ENCODE data around the gene TUT4.
"Not testable (repeated sequence)": the region's sequence is repeated elsewhere in the genome, so short reads cannot be mapped to it uniquely, and the experiment has no call there.

Gene TUT4

DNA sequence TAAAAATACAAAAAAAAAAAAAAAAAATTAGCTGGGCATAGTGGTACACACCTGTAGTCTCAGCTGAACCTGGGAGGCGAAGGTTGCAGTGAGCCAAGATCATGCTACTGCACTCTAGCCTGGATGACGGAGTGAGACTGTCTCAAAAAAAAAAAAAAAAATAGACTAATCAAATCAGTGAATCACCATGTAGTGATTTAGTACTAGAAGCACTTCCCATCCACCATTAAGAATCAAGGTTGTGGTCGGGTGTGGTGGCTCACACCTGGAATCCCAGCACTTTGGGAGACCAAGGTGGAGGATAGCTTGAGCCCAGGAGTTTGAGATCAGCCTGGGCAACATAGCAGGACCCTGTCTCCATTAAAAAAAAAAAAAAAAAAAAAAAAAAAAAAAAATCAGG lies 25.2 kb upstream of the TUT4 start:
- DNase-seq (ENCODE audit: extremely low spot score, insufficient read length, low read depth); FAIRE-seq: not testable (repeated sequence)

DNA sequence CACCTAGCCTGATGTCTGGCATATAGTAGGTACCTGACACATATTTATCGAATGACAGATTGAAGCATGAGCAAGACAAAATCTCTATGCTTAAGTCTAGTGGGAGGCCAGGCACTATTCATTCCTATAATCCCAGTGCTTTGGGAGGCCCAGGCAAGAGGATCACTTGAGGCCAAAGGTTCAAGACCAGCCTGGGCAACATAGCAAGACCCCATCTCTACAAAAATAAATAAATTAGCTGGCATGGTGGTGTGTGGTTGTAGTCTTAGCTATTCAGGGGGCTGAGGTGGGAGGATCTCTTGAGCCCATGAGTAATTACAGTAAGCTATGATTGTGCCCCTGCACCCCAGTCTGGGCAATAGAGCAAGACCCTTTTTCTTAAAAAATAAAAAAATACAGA lies 23.2 kb upstream of the TUT4 start:
- no peak for DNase-seq (ENCODE audit: extremely low spot score, insufficient read length, low read depth)
- FAIRE-seq, result no peak

- DNase-seq (ENCODE audit: extremely low spot score, insufficient read length, low read depth) (no peak), FAIRE-seq (no peak)
Measured at GRCh38 chr1:52574594-52574993, 21.7 kb upstream of the TUT4 start.

- no peak for FAIRE-seq
- no peak for DNase-seq (ENCODE audit: extremely low spot score, insufficient read length, low read depth)
Measured at GRCh38 chr1:52572387-52572786, 19.5 kb upstream of the TUT4 start.

DNA sequence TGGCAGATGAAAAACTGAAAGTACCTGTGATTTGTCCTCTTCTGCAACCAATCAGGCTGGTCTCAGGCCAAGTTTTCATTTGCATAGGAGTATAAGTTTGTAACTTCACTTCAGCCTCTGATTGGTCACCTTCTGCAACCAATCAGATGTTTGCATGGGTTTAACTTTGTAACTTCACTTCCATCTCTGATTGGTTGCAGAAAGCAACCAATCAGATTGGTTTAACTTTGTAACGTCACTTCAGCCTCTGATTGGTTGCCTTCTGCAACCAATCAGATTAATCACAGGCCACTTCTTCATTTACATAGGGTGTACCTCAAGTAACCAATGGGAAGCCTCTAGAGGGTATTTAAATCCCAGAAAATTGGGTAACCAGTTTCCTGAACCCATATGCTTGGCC lies 18.9 kb upstream of the TUT4 start:
- no peak for FAIRE-seq

DNA sequence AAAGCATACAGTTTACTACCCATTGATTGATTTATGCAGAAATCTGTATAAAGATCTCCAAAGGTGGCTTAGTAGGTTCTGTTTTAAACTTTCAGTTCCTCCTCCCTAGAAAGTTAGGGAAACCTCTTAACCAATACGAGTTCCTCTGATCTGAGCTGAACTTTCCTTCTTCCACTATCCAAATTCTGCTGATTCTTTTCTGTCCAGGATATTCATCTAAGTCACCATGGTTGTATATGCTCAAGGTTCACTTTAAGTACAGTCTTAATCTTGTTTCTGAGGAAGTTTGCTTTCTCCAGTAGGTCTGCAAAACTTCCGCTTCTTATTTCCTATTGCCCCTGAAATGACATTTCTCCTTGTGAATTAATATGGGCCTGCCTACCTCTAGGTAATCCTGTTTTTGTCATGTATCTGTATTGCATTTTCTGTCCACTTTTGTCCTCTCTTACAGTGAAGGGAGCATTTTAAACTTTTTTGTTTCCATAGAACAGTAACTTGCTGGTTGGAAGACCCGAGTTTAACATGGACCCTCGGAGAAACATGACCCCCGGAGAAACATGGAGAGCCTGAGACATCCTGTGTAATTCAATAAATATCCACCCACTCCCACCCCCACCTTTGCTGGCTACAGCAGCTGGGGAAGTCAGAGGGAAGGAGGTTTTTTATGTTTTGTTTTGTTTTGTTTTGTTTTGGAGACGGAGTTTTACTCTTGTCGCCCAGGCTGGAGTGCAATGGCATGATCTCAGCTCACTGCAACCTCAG lies 16.7 kb upstream of the TUT4 start:
- DNase-seq (ENCODE audit: extremely low spot score, insufficient read length, low read depth), result no peak
- no peak for FAIRE-seq

More for the DNA sequence above, 18.9 kb upstream of the TUT4 start:
- DNase-seq (ENCODE audit: extremely low spot score, insufficient read length, low read depth), result no peak

GRCh38 chr1:52567943-52568342 lies 15.1 kb upstream of the TUT4 start:
- FAIRE-seq (no peak), DNase-seq (ENCODE audit: extremely low spot score, insufficient read length, low read depth) (no peak)

- DNase-seq (ENCODE audit: extremely low spot score, insufficient read length, low read depth) (no peak), FAIRE-seq (no peak)
Measured at GRCh38 chr1:52562766-52563165, 9.9 kb upstream of the TUT4 start.

DNA sequence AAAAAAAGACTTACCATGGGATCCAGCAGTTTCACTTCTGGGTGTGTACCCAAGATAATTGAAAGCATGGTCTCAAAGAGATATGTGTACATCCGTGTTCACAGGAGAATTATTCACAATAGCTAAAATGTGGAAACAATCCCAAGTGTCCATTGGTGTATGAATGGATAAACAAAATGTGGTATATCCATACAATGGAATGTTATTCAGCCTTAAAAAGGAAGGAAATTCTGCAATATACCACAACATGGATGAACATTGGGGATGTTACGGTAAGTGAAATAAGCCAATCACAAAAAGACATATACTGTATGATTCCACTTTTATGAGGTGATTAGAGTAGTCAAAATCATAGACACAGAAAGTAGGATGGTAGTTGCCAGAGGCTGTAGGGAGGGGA lies 7.0 kb upstream of the TUT4 start:
- no peak for FAIRE-seq
- no peak for DNase-seq (ENCODE audit: extremely low spot score, insufficient read length, low read depth)

GRCh38 chr1:52558941-52559340 lies 6.0 kb upstream of the TUT4 start:
- DNase-seq (ENCODE audit: extremely low spot score, insufficient read length, low read depth) (no peak), FAIRE-seq (no peak)

- DNase-seq (ENCODE audit: extremely low spot score, insufficient read length, low read depth) (no peak), FAIRE-seq (no peak)
Measured at GRCh38 chr1:52556641-52557360, 3.9 kb upstream of the TUT4 start.

GRCh38 chr1:52554756-52555155 lies 1.9 kb upstream of the TUT4 start:
- DNase-seq (ENCODE audit: extremely low spot score, insufficient read length, low read depth) (no peak), FAIRE-seq (no peak)

- FAIRE-seq (no peak), DNase-seq (ENCODE audit: extremely low spot score, insufficient read length, low read depth) (no peak)
Measured at GRCh38 chr1:52554267-52554640, 1.4 kb upstream of the TUT4 start.

GRCh38 chr1:52553362-52554266 lies 722 bp upstream of the TUT4 start:
- DNase-seq (ENCODE audit: extremely low spot score, insufficient read length, low read depth), result peak; percentile 67

GRCh38 chr1:52552236-52552504 lies 722 bp downstream of the TUT4 start:
- FAIRE-seq (peak; percentile 78), DNase-seq (ENCODE audit: extremely low spot score, insufficient read length, low read depth) (no peak)

More at GRCh38 chr1:52553362-52554266, 722 bp upstream of the TUT4 start:
- FAIRE-seq, result peak; percentile 74

- DNase-seq (ENCODE audit: extremely low spot score, insufficient read length, low read depth) (no peak), FAIRE-seq (no peak)
Measured at GRCh38 chr1:52551507-52552235, 1.2 kb downstream of the TUT4 start.

DNA sequence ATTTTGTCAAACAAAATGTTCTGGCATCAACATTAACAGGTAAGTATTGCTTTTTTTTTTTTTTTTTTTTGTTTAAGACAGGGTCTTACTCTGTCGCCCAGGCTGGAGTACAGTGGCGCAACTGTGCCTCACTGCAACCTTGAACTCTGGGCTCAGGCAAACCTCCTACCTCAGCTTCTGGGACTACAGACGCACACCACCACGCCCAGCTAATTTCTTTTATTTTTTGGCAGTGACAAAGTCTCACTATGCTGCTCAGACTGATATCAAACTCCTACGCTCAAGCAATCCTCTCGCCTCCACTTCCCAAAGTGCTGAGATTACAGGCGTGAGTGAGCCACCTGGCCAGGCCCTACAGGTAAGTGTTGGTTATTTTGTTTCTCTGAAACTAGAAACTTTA lies 2.4 kb downstream of the TUT4 start:
- FAIRE-seq (no peak), DNase-seq (ENCODE audit: extremely low spot score, insufficient read length, low read depth) (no peak)

DNA sequence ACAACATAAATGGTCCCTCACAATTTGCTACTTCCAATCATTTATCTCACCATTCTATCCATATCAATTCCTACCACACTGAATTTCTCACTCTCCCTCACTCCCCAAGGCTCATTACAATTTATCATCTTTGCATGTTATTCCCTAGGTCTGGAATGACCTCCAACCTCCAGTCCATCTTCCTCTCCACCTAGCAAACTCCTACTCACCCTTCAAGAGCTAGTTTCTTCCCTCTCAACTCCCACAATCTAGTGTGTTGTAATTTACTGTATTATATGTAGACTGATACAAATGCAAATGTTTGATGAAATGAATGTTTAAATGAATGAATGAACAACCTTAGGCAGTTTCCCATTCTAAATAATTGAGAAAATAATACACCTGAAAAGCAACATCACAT lies 3.6 kb downstream of the TUT4 start:
- no peak for FAIRE-seq
- DNase-seq (ENCODE audit: extremely low spot score, insufficient read length, low read depth), result no peak

GRCh38 chr1:52546852-52547251 lies 6.0 kb downstream of the TUT4 start:
- no peak for FAIRE-seq
- DNase-seq (ENCODE audit: extremely low spot score, insufficient read length, low read depth), result no peak
